GM12801 (cell line): ENCODE data around the gene CTAG1A.

Experiments used
- CTCF ChIP-seq: IDR thresholded peaks from one replicate; pipeline ENCODE4 v1.5.1; 2011; ENCODE audit warnings: control low read depth; ENCODE audit not compliant: insufficient read length; ENCODE audit errors: extremely low read depth

Gene CTAG1A

GRCh38 chrX:154594491-154594890 lies 9.6 kb downstream of the CTAG1A start:
- TF ChIP-seq CTCF, result no peak

- TF ChIP-seq CTCF, result no peak
Observed at GRCh38 chrX:154595559-154596249, 10.8 kb downstream of the CTAG1A start.

- TF ChIP-seq CTCF, result no peak
Observed at GRCh38 chrX:154596290-154596929, 11.5 kb downstream of the CTAG1A start.

- no peak for TF ChIP-seq CTCF
Observed at GRCh38 chrX:154597221-154597620, 12.3 kb downstream of the CTAG1A start.

GRCh38 chrX:154598656-154599055 lies 13.7 kb downstream of the CTAG1A start:
- TF ChIP-seq CTCF, result no peak

GRCh38 chrX:154599531-154599930 lies 14.6 kb downstream of the CTAG1A start:
- no peak for TF ChIP-seq CTCF

- TF ChIP-seq CTCF, result no peak
Observed at GRCh38 chrX:154600759-154601374, 15.9 kb downstream of the CTAG1A start.
